GM18502 (cell line): ENCODE data around the gene ANXA1.

ENCODE experiments used
- ATAC-seq: cut with Tn5 transposase; IDR thresholded peaks from one replicate; pipeline ENCODE4 v1.9.1; 2021; ENCODE audit warnings: mild to moderate bottlenecking; ENCODE audit not compliant: unreplicated experiment, poor library complexity

The ANXA1 gene, protein sequence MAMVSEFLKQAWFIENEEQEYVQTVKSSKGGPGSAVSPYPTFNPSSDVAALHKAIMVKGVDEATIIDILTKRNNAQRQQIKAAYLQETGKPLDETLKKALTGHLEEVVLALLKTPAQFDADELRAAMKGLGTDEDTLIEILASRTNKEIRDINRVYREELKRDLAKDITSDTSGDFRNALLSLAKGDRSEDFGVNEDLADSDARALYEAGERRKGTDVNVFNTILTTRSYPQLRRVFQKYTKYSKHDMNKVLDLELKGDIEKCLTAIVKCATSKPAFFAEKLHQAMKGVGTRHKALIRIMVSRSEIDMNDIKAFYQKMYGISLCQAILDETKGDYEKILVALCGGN

DNA sequence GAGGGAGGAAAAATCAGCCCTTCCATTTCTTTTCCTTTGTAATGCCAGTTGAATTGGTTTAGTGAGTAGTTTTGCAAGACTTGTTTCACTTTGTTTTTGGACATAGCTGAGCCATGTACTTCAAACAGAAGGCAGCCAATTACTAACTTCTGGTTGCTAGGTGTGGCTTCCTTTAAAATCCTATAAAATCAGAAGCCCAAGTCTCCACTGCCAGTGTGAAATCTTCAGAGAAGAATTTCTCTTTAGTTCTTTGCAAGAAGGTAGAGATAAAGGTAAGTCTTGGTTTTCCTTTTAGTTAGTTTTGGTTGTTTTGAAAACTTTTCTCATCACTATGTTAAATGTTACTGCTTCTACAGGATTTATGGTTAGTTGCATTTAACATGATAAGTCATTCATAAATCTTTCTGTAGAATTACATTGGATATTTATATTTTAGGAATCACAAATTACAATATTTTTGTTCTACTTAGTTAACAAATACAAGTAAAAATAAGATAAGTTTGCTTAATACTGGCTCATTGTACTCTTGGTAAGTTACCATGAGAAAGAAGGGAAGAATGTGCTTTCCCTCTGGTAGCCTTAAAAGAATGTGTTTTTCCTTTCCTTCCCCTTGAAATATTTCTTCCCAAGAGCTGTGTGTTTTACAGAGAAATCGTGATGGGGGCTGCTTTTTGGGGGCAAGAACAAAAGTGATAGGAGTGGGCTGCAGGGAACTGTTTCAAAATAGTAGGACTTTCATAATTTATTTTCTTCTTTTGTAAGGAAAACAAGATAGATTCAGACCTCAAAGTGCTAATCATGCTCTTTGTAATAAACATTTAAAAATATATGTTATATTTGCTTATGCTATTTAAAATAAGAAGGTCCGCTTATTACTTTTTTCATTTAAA lies at the start of gene ANXA1:
ANXA1 (plus strand) TSS at position 213 of the 890 bp plus-strand sequence. CDS start 6,671 bp downstream, outside the sequence.
- no peak for ATAC-seq

- no peak for ATAC-seq
These were observed 47.3 kb upstream of the ANXA1 start for GRCh38 chr9:73104342-73104741.

- ATAC-seq: no peak
These were observed 46.7 kb upstream of the ANXA1 start for GRCh38 chr9:73104921-73105320.

- ATAC-seq: peak; percentile 93
These were observed 44.1 kb upstream of the ANXA1 start for GRCh38 chr9:73107489-73108069.

DNA sequence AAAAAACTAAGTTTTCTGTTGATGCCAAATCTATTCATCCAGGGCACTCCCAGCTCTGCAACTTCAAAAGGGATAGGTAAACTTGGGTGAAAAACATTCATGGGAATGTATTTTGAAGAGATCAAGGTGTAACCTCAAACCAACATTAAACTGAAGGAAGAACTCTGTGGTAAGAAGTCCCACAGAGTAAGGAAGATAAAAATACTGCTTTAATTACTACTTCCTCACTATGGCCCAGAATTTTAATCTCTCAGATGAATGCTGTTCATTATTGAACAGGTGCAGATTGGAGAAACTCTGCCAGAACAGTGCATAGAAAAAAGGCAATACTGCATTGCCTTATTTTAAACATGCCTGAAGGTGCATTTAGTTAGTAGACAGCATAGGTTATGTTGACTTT lies 37.6 kb upstream of the ANXA1 start:
- ATAC-seq: no peak

- ATAC-seq: no peak
These were observed 36.7 kb upstream of the ANXA1 start for GRCh38 chr9:73114958-73115357.

- no peak for ATAC-seq
These were observed 35.6 kb upstream of the ANXA1 start for GRCh38 chr9:73116031-73116430.

GRCh38 chr9:73116880-73117279 lies 34.8 kb upstream of the ANXA1 start:
- ATAC-seq: no peak

DNA sequence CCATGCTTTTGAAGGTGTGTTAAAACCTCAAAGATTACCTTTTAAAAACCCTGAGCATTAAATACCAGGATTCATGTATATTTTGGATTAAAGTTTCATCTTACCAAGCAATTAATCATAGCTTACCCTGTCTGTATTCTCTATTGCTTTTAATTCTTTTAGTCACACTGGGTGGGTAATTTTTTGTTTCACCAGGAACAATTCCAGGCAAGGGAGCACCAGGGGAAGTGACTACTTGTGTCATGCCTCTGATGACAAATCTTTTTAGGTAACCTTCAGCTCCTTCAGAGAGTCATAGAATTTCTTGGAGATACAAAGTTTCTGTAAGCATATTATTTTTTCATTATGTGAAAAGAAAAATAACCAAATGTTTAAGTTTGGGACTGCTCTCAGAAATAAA lies 33.4 kb upstream of the ANXA1 start:
- no peak for ATAC-seq

GRCh38 chr9:73118898-73119554 lies 32.6 kb upstream of the ANXA1 start:
- ATAC-seq: no peak

- no peak for ATAC-seq
These were observed 30.2 kb upstream of the ANXA1 start for GRCh38 chr9:73121375-73121935.

DNA sequence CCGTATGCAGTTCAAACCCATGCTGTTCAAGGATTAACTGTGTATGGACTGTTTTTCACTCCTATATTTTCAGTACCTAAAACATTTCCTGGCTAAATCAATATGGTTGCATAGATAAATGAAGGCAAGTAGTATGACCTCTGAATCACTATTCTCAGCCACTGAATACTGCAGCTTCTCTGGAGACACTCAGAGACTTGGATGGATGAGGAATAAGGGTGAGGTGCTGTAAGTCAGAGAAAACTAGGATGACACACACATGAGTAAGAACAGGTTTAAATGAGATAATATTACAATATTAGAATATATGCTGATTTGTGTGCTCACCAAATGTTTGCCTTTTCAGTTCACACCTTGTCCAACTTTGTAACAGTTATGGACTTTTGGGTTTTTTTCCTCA lies 26.0 kb upstream of the ANXA1 start:
- ATAC-seq: no peak

- ATAC-seq: no peak
These were observed 21.6 kb upstream of the ANXA1 start for GRCh38 chr9:73129941-73130685.

- ATAC-seq: no peak
These were observed 20.2 kb upstream of the ANXA1 start for GRCh38 chr9:73131461-73131860.

DNA sequence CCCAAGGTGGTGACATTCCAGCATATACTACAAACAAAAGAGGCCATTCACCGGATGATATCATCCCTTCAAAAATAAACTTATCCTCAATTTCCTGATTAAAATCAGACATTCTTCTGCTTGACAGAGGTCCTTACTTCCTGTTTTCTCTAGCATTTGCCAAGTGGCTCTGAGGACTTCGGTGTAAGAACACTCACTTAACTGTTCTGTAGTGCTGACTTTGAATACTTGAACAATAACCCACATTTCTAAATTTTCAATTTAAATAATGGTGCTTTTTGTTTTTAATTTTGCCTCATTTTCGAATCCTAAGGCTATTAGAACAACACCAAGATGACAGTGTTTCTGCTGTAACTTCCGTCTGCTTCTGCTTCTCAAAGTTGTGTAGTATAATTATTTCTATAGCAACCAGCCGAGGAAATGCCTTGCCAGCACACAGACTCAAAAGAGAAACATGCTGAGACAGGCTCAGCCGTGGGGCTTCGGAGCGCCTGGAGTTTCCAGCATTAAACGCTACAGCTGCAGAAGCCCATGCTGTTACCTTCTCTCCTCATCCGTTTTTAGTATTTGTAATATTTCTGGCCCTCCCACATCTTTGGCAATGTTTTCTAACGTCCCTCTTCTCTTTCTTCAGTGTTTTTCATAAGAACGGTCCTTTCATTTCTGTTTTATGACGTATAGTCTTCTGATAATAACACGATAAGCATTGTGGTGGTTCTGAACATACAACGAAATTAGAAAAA lies 19.5 kb upstream of the ANXA1 start:
- ATAC-seq: peak; percentile 93

- no peak for ATAC-seq
These were observed 18.5 kb upstream of the ANXA1 start for GRCh38 chr9:73133022-73133651.

GRCh38 chr9:73133921-73134407 lies 17.7 kb upstream of the ANXA1 start:
- ATAC-seq: peak; percentile 61

DNA sequence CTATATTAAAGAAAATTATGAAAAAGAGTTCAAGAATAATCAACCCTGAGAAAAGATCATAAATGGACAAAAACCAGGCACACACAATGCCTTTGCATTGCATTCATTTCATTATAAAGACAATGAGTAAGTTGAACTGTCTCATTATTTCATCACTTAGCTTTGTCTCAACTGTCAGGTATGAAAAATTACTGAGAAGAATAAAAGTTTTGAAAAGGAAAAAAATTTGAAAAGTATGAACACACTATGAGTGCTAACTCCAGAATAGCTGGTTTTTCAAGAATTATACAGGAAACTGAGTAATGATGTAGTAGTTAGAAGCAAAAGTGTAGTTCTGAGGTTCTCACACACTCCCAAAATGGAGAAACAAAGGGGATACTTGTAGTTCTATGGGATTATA lies 16.3 kb upstream of the ANXA1 start:
- ATAC-seq: no peak
